ENCODE data around the gene WNT7B. TPM values are rescaled to one million over a fixed set of nuclear protein-coding genes. Genes with fewer than 3 reads are reported as not detected.

WNT7B gene
- total RNA-seq, 1 experiment from 2014 or later: 66.9 TPM

GRCh38 chr22:45917700-45918458, 59.1 kb downstream of the WNT7B start:
- H3K79me2 ChIP-seq (ENCODE audit: low read depth): no peaks in the 10 kb centered on the region
- H3F3A ChIP-seq (ENCODE audit: insufficient read depth, low read depth): peaks cover 54% of the 10 kb centered on the region
- H3K4me1 ChIP-seq (replicated peaks; ENCODE audit: insufficient read depth): peaks cover 78% of the 10 kb centered on the region
- peak overlapping the region; percentile 75 for H3K4me2 ChIP-seq
- BruUV-seq (replicated peaks): TSS peak; percentile 20
- DNase-seq: no peak
- TF ChIP-seq EZH2 (IDR thresholded peaks at IDR 0.05; ENCODE audit: low read depth): no peak
- TF ChIP-seq CTCF (conservative IDR thresholded peaks at IDR 0.05): no peak
- H3K9me2 ChIP-seq (ENCODE audit: insufficient read depth): no peaks in the 10 kb centered on the region
- H2AFZ ChIP-seq: no peak overlapping the region
- H3K4me3 ChIP-seq: no peak overlapping the region
- ChIA-PET CTCF (interaction anchor here (0.5 kb wide), 1 partner anchor 64 kb away, joined by 4 read pairs; no protein-coding TSS in a partner anchor), POLR2A (ENCODE audit: unreplicated experiment) (interaction anchor here (0.6 kb wide), 2 partner anchors 22 to 32 kb away, joined by 4 to 6 read pairs; no protein-coding TSS in a partner anchor)
- H3K9me3 ChIP-seq (ENCODE audit: insufficient read depth, low read depth): 0 out of 2 replicates have a peak, but pooled peaks cover 8% of the 10 kb centered on the region
- no peaks in the 10 kb centered on the region; the same call in 1 of the 2 replicates for H3K36me3 ChIP-seq (ENCODE audit: low read depth)
- H3K27me3 ChIP-seq (ENCODE audit: insufficient read depth, low read depth): no peaks in the 10 kb centered on the region
- H4K20me1 ChIP-seq (ENCODE audit: insufficient read depth): no peaks in the 10 kb centered on the region
- H3K27ac ChIP-seq: no peak overlapping the region
- intact Hi-C loops (cut with micrococcal nuclease; ENCODE audit: unreplicated experiment): loop anchor here (2.0 to 5.0 kb wide), 6 partner anchors 17 to 273 kb away; no protein-coding TSS in a partner anchor

- 0 out of 2 replicates have a peak, but pooled peaks cover 8% of the 10 kb centered on the region for H3K9me3 ChIP-seq (ENCODE audit: insufficient read depth, low read depth)
- peaks cover 85% of the 10 kb centered on the region for H3K4me1 ChIP-seq (replicated peaks; ENCODE audit: insufficient read depth)
- H3K4me3 ChIP-seq: no peak overlapping the region
- BruUV-seq (replicated peaks): no TSS peak
- H3K4me2 ChIP-seq: peak overlapping the region; percentile 41
- H3K9me2 ChIP-seq (ENCODE audit: insufficient read depth): no peaks in the 10 kb centered on the region
- TF ChIP-seq CTCF (conservative IDR thresholded peaks at IDR 0.05) (no peak), EZH2 (IDR thresholded peaks at IDR 0.05; ENCODE audit: low read depth) (no peak)
- no peak overlapping the region for H3K27ac ChIP-seq
- peak; percentile 48 to 51 for DNase-seq
- CTCF ChIA-PET: interaction anchor here (0.5 kb wide), 2 partner anchors 64 to 612 kb away, joined by 3 to 4 read pairs; no protein-coding TSS in a partner anchor
- H3K79me2 ChIP-seq (ENCODE audit: low read depth): no peaks in the 10 kb centered on the region
- POLR2A ChIA-PET (ENCODE audit: unreplicated experiment): interaction anchor here (0.6 kb wide), 1 partner anchor 21 kb away, joined by 4 read pairs; no protein-coding TSS in a partner anchor
- no peak overlapping the region for H2AFZ ChIP-seq
- intact Hi-C loops (cut with micrococcal nuclease; ENCODE audit: unreplicated experiment): loop anchor here (5.0 kb wide), 2 partner anchors 140 to 230 kb away; no protein-coding TSS in a partner anchor
- no peaks in the 10 kb centered on the region for H3K36me3 ChIP-seq (ENCODE audit: low read depth)
- no peaks in the 10 kb centered on the region for H4K20me1 ChIP-seq (ENCODE audit: insufficient read depth)
- peaks cover 59% of the 10 kb centered on the region for H3F3A ChIP-seq (ENCODE audit: insufficient read depth, low read depth)
- H3K27me3 ChIP-seq (ENCODE audit: insufficient read depth, low read depth): no peaks in the 10 kb centered on the region
Measured at GRCh38 chr22:45917146-45917545, 59.8 kb downstream of the WNT7B start.

GRCh38 chr22:45916515-45916914, 60.4 kb downstream of the WNT7B start:
- no TSS peak for BruUV-seq (replicated peaks)
- POLR2A ChIA-PET (ENCODE audit: unreplicated experiment): no interaction called here

More at GRCh38 chr22:45916515-45916914, 60.4 kb downstream of the WNT7B start:
- DNase-seq: peak; percentile 88 to 89
- CTCF ChIA-PET: interaction anchor here (0.5 kb wide), 1 partner anchor 612 kb away, joined by 3 read pairs; no protein-coding TSS in a partner anchor
- TF ChIP-seq CTCF (conservative IDR thresholded peaks at IDR 0.05) (no peak), EZH2 (IDR thresholded peaks at IDR 0.05; ENCODE audit: low read depth) (no peak)
- Histone ChIP-seq H3K4me1 (replicated peaks; ENCODE audit: insufficient read depth) (peaks cover 90% of the 10 kb centered on the region), H3K27ac (no peak overlapping the region), H3K27me3 (ENCODE audit: insufficient read depth, low read depth) (no peaks in the 10 kb centered on the region), H2AFZ (no peak overlapping the region), H3F3A (ENCODE audit: insufficient read depth, low read depth) (peaks cover 56% of the 10 kb centered on the region), H3K79me2 (ENCODE audit: low read depth) (no peaks in the 10 kb centered on the region), H3K4me2 (peak overlapping the region; percentile 41), H3K9me2 (ENCODE audit: insufficient read depth) (no peaks in the 10 kb centered on the region), H3K4me3 (no peak overlapping the region), H4K20me1 (ENCODE audit: insufficient read depth) (no peaks in the 10 kb centered on the region), H3K9me3 (ENCODE audit: insufficient read depth, low read depth) (0 out of 2 replicates have a peak, but pooled peaks cover 8% of the 10 kb centered on the region), H3K36me3 (ENCODE audit: low read depth) (no peaks in the 10 kb centered on the region)
- intact Hi-C loops (cut with micrococcal nuclease; ENCODE audit: unreplicated experiment): loop anchor here (5.0 kb wide), 2 partner anchors 139 to 229 kb away; no protein-coding TSS in a partner anchor

Measured in PC-9 (cell line).